K562 (cell line): ENCODE results near the gene FXYD3. TPM values are rescaled to one million over a fixed set of nuclear protein-coding genes. Genes with fewer than 3 reads are reported as not detected.
"Not testable (repeated sequence)": the region's sequence is repeated elsewhere in the genome, so short reads cannot be mapped to it uniquely, and the experiment has no call there.

Source experiments
- ATAC-seq: fragments of 200-7000 bp; cut with Tn5 transposase; 3 replicates; pipeline ENCODE4 v1.9.1; 2020; ENCODE audit warnings: moderate library complexity
- BruUV-seq: library from RNA; stranded (reverse); fragments of 400-500 nt; replicated peaks from 2 replicates; lab custom pipeline; 2021; lab: Mats Ljungman, UMichigan
- CTCF ChIA-PET: fragments of 300-600 bp; formaldehyde crosslinking; extraction: SDS; loops from one replicate; lab custom pipeline; 2021; ENCODE audit warnings: low intra/inter-chr PET ratio; lab: Yijun Ruan, JAX
- POLR2A ChIA-PET: fragments of 300-600, 350-650 bp; sonication (Branson Sonifier 250); formaldehyde crosslinking; extraction: SDS; loops from one replicate; lab custom pipeline; 2021; ENCODE audit warnings: antibody characterized with exemption, inconsistent platforms; lab: Yijun Ruan, JAX
- DNase-seq, 4 experiments: peaks; one replicate each; pipeline versions ENCODE4 v3.0.0 to v3.0.0-alpha.2; 2011 to 2018; ENCODE audit warnings: low spot score in 3 of 4, mixed read lengths in 3 of 4; ENCODE audit errors: extremely low read depth in 1 of 4
- FAIRE-seq: peaks from 2 replicates; lab custom pipeline; 2011; peaks lifted over from hg19 to GRCh38; lab: Jason Lieb, UNC
- H2AFZ ChIP-seq: 2 replicates; pipeline ENCODE4 v1.6.0; 2011; ENCODE audit warnings: low read depth, low read length, control low read depth, inconsistent platforms
- H3K27ac ChIP-seq: fragments of 200-600 bp; 3 replicates; pipeline ENCODE4 v1.8.0; 2011; ENCODE audit warnings: low read depth, mild to moderate bottlenecking, control low read depth, inconsistent platforms, low read length, moderate library complexity, mixed read lengths; ENCODE audit errors: extremely low read depth
- H3K27me3 ChIP-seq, 2 experiments: fragments of 300-600 bp in 1 of 2; 2 replicates in 1 of 2; 3 replicates in 1 of 2; pipeline versions ENCODE4 v1.6.0 to v1.8.0; 2011; ENCODE audit warnings: inconsistent platforms in 2 of 2, low read length in 2 of 2, mild to moderate bottlenecking in 1 of 2, mixed read lengths in 1 of 2, moderate library complexity in 1 of 2; ENCODE audit not compliant: control insufficient read depth in 2 of 2, insufficient read depth in 2 of 2
- H3K36me3 ChIP-seq: fragments of 300-600 bp; 3 replicates; pipeline ENCODE4 v1.8.0; 2011; ENCODE audit warnings: mild to moderate bottlenecking, low read length, inconsistent platforms; ENCODE audit not compliant: control insufficient read depth, insufficient read depth
- H3K4me1 ChIP-seq, 2 experiments: fragments of 200-600 bp in 1 of 2; replicated peaks in 1 of 2; 2 replicates in 1 of 2; 3 replicates in 1 of 2; pipeline versions ENCODE4 v1.5.1 to v1.8.0; 2011; ENCODE audit warnings: inconsistent platforms in 2 of 2, low read length in 2 of 2, mild to moderate bottlenecking in 1 of 2, mixed read lengths in 1 of 2, moderate library complexity in 1 of 2; ENCODE audit not compliant: control insufficient read depth in 2 of 2, insufficient read depth in 2 of 2
- H3K4me2 ChIP-seq: 2 replicates; pipeline ENCODE4 v1.6.1; 2011; ENCODE audit warnings: low read length, control low read depth, inconsistent platforms, mixed read lengths; ENCODE audit not compliant: insufficient read depth
- H3K4me3 ChIP-seq: fragments of 200-600 bp; sonication (generic), shearing (Covaris generic); 2 replicates; pipeline ENCODE4 v1.5.1; 2016; ENCODE audit warnings: control low read depth, inconsistent platforms
- H3K79me2 ChIP-seq: fragments of 200-600 bp; 3 replicates; pipeline ENCODE4 v1.8.0; 2011; ENCODE audit warnings: low read length, inconsistent platforms; ENCODE audit not compliant: control insufficient read depth, insufficient read depth
- H3K9ac ChIP-seq, 2 experiments: 2 replicates each; pipeline versions ENCODE4 v1.6.0 to v1.6.1; 2011; ENCODE audit warnings: low read depth in 2 of 2, low read length in 2 of 2, control low read depth in 1 of 2, inconsistent platforms in 1 of 2, mild to moderate bottlenecking in 1 of 2, mixed read lengths in 1 of 2; ENCODE audit not compliant: insufficient read depth in 1 of 2
- H3K9me1 ChIP-seq: one replicate; pipeline ENCODE4 v1.6.0; 2011; ENCODE audit warnings: inconsistent platforms, mild to moderate bottlenecking, low read length, moderate library complexity; ENCODE audit not compliant: control insufficient read depth, insufficient read depth
- H3K9me3 ChIP-seq: replicated peaks from 2 replicates; pipeline ENCODE4 v1.5.1; 2011; ENCODE audit warnings: low read depth, low read length, inconsistent platforms; ENCODE audit not compliant: control insufficient read depth, insufficient read depth
- H4K20me1 ChIP-seq: replicated peaks from 2 replicates; pipeline ENCODE4 v1.6.1; 2011; ENCODE audit warnings: low read length, inconsistent platforms, mixed read lengths; ENCODE audit not compliant: control insufficient read depth, insufficient read depth
- BCOR ChIP-seq: fragments of 450-650 bp; IDR thresholded peaks from 2 replicates; pipeline ENCODE4 v1.6.1; 2016
- RBM25 ChIP-seq: fragments of 200-400 bp; formaldehyde crosslinking; IDR thresholded peaks from 2 replicates; pipeline ENCODE4 v1.6.1; 2018; ENCODE audit warnings: low read length, low read depth, moderate library complexity; ENCODE audit not compliant: severe bottlenecking
- ZNF121 ChIP-seq: sonication (generic); formaldehyde crosslinking; conservative IDR thresholded peaks from 2 replicates; pipeline ENCODE4 v1.8.0; 2022; ENCODE audit warnings: missing genetic modification reagents
- WGBS: fragments of 100-300 bp; shearing (Covaris generic); methylation state at CpG from one replicate; pipeline ENCODE4 v1.1.6; 2016; ENCODE audit warnings: low coverage, mixed read lengths; ENCODE audit not compliant: insufficient coverage; ENCODE audit errors: missing lambda C conversion rate; 5-methylcytosine and 5-hydroxymethylcytosine counted together
- in situ Hi-C: fragments of 300-500 bp; cut with MboI; formaldehyde crosslinking; loops from 4 replicates; pipeline ENCODE4 v1.15.0; 2018; ENCODE audit warnings: inconsistent platforms, mixed read lengths
- intact Hi-C: fragments of 100-400 bp; cut with micrococcal nuclease; formaldehyde crosslinking; loops from 2 replicates; pipeline ENCODE4 v1.14.2; 2022
- polyA plus RNA-seq, 8 experiments: library from polyadenylated mRNA; depleted of rRNA in 4 of 8; stranded (reverse) in 5 of 8; unstranded in 3 of 8; fragments of >200 nt; fragmentation: Nextera tagmentation in 2 of 8; fragmentation: Illumina TruSeq in 1 of 8; extraction: Ambion mirVana in 2 of 8; extraction: Trizol in 1 of 8; gene quantifications; 2 replicates each; pipeline versions ENCODE4 v1.2.1 to v1.2.3, GENCODE V29; 2011 to 2014; ENCODE audit warnings: inconsistent platforms in 1 of 8, missing spikeins in 1 of 8
- total RNA-seq, 7 experiments: library from RNA; depleted of rRNA in 6 of 7; stranded (reverse); fragments of >200 nt in 6 of 7; fragmentation: Illumina TruSeq in 2 of 7; extraction: Trizol in 2 of 7; gene quantifications; 2 replicates each; pipeline versions ENCODE4 v1.2.1 to v1.2.3, GENCODE V29; 2011 to 2021; ENCODE audit warnings: low replicate concordance in 1 of 7

Gene FXYD3
- total and polyA plus RNA-seq, 9 of the 15 experiments (the other 6 are each of a cell fraction or from before 2014, with no cell fraction given) = 0.24 TPM; not detected in 8

GRCh38 chr19:35101949-35102348 lies 13.7 kb upstream of the FXYD3 start:
- H3K9me1 ChIP-seq, H2AFZ ChIP-seq, H3K9ac ChIP-seq, H3K9me3 ChIP-seq, POLR2A ChIA-PET, BruUV-seq, H3K4me3 ChIP-seq, H3K36me3 ChIP-seq, ATAC-seq, H3K27me3 ChIP-seq, H3K27ac ChIP-seq, in situ Hi-C loops, CTCF ChIA-PET, FAIRE-seq, H3K79me2 ChIP-seq, intact Hi-C loops, DNase-seq, H3K4me2 ChIP-seq, H4K20me1 ChIP-seq: not testable (repeated sequence)
- H3K4me1 ChIP-seq = peaks cover 10 to 35% of the 10 kb centered on the region in 2 experiments
- 68% methylated on average over 10 of the region's 10 CpGs for WGBS
- TF ChIP-seq RBM25 (peak; percentile 26), BCOR (0 out of 2 replicates have a peak, but pooled peaks have one; percentile 35), ZNF121 (CRISPR knock-in tag) (peak; percentile 91)

DNA sequence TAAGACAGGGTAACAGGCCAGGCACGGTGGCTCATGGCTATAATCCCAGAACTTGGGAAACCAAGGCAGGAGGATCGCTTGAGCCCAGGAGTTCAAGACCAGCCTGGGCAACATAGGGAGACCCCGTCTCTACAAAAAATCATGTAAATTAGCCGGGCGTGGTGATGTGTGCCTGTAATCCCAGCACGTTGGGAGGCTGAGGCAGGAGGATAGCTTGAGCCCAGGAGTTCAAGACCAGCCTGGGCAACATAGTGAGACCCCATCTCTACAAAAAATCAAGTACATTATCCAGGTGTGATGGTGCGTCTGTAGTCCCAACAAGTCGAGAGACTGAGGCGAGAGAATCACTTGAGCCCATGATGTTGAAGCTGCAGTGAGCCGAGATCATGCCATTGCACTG lies 12.0 kb upstream of the FXYD3 start:
- TF ChIP-seq ZNF121 (CRISPR knock-in tag) (peak; percentile 83), BCOR (0 out of 2 replicates have a peak, but pooled peaks have one; percentile 40)
- H3K9ac ChIP-seq, BruUV-seq, ATAC-seq, H3K36me3 ChIP-seq, H4K20me1 ChIP-seq, CTCF ChIA-PET, H3K27me3 ChIP-seq, FAIRE-seq, H3K79me2 ChIP-seq, intact Hi-C loops, H3K27ac ChIP-seq, H3K9me1 ChIP-seq, H3K4me2 ChIP-seq, H3K4me3 ChIP-seq, H2AFZ ChIP-seq, in situ Hi-C loops, H3K9me3 ChIP-seq, DNase-seq: not testable (repeated sequence)
- peaks cover 19 to 33% of the 10 kb centered on the region in 2 experiments for H3K4me1 ChIP-seq
- 67% methylated on average over 10 of the region's 10 CpGs for WGBS
- POLR2A ChIA-PET = interaction anchor here (0.6 kb wide), 1 partner anchor 37 kb away, joined by 4 read pairs; no protein-coding TSS in a partner anchor
